ENCODE results near the gene SEC22A.

DNA sequence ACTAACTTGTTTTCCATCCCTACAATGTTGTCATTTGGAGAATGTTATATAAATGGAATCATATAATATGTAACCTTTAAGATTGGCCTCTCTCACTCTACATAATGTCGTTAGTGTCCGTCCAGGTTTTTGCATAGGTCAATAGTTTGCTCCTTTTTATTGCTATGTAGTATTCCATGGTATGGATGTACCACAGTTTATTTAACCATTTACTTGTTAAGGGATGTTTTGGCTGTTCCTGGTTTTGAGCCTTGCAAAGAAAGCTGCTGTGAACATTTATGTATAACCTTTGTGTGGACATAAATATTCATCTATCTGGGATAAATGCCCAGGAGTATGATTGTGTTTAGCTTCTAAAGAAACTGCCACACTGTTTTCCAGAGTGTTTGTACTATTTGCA is 34.1 kb upstream of the SEC22A start:
- TF ChIP-seq, protein P1, sequence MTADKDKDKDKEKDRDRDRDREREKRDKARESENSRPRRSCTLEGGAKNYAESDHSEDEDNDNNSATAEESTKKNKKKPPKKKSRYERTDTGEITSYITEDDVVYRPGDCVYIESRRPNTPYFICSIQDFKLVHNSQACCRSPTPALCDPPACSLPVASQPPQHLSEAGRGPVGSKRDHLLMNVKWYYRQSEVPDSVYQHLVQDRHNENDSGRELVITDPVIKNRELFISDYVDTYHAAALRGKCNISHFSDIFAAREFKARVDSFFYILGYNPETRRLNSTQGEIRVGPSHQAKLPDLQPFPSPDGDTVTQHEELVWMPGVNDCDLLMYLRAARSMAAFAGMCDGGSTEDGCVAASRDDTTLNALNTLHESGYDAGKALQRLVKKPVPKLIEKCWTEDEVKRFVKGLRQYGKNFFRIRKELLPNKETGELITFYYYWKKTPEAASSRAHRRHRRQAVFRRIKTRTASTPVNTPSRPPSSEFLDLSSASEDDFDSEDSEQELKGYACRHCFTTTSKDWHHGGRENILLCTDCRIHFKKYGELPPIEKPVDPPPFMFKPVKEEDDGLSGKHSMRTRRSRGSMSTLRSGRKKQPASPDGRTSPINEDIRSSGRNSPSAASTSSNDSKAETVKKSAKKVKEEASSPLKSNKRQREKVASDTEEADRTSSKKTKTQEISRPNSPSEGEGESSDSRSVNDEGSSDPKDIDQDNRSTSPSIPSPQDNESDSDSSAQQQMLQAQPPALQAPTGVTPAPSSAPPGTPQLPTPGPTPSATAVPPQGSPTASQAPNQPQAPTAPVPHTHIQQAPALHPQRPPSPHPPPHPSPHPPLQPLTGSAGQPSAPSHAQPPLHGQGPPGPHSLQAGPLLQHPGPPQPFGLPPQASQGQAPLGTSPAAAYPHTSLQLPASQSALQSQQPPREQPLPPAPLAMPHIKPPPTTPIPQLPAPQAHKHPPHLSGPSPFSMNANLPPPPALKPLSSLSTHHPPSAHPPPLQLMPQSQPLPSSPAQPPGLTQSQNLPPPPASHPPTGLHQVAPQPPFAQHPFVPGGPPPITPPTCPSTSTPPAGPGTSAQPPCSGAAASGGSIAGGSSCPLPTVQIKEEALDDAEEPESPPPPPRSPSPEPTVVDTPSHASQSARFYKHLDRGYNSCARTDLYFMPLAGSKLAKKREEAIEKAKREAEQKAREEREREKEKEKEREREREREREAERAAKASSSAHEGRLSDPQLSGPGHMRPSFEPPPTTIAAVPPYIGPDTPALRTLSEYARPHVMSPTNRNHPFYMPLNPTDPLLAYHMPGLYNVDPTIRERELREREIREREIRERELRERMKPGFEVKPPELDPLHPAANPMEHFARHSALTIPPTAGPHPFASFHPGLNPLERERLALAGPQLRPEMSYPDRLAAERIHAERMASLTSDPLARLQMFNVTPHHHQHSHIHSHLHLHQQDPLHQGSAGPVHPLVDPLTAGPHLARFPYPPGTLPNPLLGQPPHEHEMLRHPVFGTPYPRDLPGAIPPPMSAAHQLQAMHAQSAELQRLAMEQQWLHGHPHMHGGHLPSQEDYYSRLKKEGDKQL (CRISPR knock-in tag; IDR thresholded peaks at IDR 0.05; ENCODE audit: low read depth): no peak
- TF ChIP-seq, protein P2, sequence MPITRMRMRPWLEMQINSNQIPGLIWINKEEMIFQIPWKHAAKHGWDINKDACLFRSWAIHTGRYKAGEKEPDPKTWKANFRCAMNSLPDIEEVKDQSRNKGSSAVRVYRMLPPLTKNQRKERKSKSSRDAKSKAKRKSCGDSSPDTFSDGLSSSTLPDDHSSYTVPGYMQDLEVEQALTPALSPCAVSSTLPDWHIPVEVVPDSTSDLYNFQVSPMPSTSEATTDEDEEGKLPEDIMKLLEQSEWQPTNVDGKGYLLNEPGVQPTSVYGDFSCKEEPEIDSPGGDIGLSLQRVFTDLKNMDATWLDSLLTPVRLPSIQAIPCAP (CRISPR knock-in tag; IDR thresholded peaks at IDR 0.05; ENCODE audit: low read depth): no peak
- TF ChIP-seq, protein P3, sequence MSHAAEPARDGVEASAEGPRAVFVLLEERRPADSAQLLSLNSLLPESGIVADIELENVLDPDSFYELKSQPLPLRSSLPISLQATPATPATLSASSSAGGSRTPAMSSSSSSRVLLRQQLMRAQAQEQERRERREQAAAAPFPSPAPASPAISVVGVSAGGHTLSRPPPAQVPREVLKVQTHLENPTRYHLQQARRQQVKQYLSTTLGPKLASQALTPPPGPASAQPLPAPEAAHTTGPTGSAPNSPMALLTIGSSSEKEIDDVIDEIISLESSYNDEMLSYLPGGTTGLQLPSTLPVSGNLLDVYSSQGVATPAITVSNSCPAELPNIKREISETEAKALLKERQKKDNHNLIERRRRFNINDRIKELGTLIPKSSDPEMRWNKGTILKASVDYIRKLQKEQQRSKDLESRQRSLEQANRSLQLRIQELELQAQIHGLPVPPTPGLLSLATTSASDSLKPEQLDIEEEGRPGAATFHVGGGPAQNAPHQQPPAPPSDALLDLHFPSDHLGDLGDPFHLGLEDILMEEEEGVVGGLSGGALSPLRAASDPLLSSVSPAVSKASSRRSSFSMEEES (CRISPR knock-in tag; IDR thresholded peaks at IDR 0.05): no peak
